ENCODE measurements around the gene SIL1. TPM values are rescaled to one million over a fixed set of nuclear protein-coding genes. Genes with fewer than 3 reads are reported as not detected.

Gene SIL1
- polyA plus RNA-seq, 3 donors: 25.4 to 35.1 (median 27.9) TPM

- H3K9me3 ChIP-seq (replicated peaks in 1 of 2; ENCODE audit: control insufficient read depth in 1 of 2, insufficient read depth in 1 of 2, low read length in 2 of 2): no peaks in the 10 kb centered on the region
- 100% methylated on average over 2 of the region's 2 CpGs for WGBS (ENCODE audit: insufficient coverage)
- H3K27me3 ChIP-seq (ENCODE audit: control insufficient read depth in 2 of 2, insufficient read depth in 2 of 2, low read length in 2 of 2): no peaks in the 10 kb centered on the region
- no peaks in the 10 kb centered on the region for H4K20me1 ChIP-seq (ENCODE audit: insufficient read depth, low read length)
- Mint-ChIP-seq H3K4me1 (no peaks in the 10 kb centered on the region), H3K36me3 (peaks cover 0 to 22% of the 10 kb centered on the region in 2 donors), H3K9me3 (peaks cover 0 to 2% (median 0%) of the 10 kb centered on the region in 7 donors), H3K4me3 (no peak overlapping the region), H3K27me3 (ENCODE audit: low read depth in 3 of 3) (no peaks in the 10 kb centered on the region), H3K27ac (no peak overlapping the region)
- H3K9ac ChIP-seq (ENCODE audit: insufficient read depth, low read length, poor library complexity, severe bottlenecking): no peak overlapping the region
- intact Hi-C loops (cut with micrococcal nuclease): no loop called here
- TF ChIP-seq, protein P1, sequence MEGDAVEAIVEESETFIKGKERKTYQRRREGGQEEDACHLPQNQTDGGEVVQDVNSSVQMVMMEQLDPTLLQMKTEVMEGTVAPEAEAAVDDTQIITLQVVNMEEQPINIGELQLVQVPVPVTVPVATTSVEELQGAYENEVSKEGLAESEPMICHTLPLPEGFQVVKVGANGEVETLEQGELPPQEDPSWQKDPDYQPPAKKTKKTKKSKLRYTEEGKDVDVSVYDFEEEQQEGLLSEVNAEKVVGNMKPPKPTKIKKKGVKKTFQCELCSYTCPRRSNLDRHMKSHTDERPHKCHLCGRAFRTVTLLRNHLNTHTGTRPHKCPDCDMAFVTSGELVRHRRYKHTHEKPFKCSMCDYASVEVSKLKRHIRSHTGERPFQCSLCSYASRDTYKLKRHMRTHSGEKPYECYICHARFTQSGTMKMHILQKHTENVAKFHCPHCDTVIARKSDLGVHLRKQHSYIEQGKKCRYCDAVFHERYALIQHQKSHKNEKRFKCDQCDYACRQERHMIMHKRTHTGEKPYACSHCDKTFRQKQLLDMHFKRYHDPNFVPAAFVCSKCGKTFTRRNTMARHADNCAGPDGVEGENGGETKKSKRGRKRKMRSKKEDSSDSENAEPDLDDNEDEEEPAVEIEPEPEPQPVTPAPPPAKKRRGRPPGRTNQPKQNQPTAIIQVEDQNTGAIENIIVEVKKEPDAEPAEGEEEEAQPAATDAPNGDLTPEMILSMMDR (IDR thresholded peaks at IDR 0.05): no peak
- no peak overlapping the region for H3K27ac ChIP-seq (ENCODE audit: low read depth in 1 of 2, low read length in 2 of 2)
- no peak for DNase-seq
- no peak overlapping the region for H3K4me2 ChIP-seq (replicated peaks; ENCODE audit: extremely low read depth, low read length, poor library complexity, severe bottlenecking)
- no peaks in the 10 kb centered on the region for H3K79me2 ChIP-seq (ENCODE audit: insufficient read depth, low read length)
- H3K4me1 ChIP-seq (ENCODE audit: control insufficient read depth in 1 of 2, insufficient read depth in 2 of 2, low read length in 2 of 2): no peaks in the 10 kb centered on the region
- no peak overlapping the region for H3K4me3 ChIP-seq (replicated peaks in 1 of 3; ENCODE audit: low read depth in 2 of 3, low read length in 3 of 3)
- H2AFZ ChIP-seq (ENCODE audit: insufficient read depth, low read depth, low read length, poor library complexity, severe bottlenecking): no peak overlapping the region
- H3K36me3 ChIP-seq (replicated peaks in 1 of 2; ENCODE audit: control insufficient read depth in 1 of 2, insufficient read depth in 2 of 2, low read length in 2 of 2): no peaks in the 10 kb centered on the region
Observed at GRCh38 chr5:138965626-138966025, 232.5 kb downstream of the SIL1 start.

DNA sequence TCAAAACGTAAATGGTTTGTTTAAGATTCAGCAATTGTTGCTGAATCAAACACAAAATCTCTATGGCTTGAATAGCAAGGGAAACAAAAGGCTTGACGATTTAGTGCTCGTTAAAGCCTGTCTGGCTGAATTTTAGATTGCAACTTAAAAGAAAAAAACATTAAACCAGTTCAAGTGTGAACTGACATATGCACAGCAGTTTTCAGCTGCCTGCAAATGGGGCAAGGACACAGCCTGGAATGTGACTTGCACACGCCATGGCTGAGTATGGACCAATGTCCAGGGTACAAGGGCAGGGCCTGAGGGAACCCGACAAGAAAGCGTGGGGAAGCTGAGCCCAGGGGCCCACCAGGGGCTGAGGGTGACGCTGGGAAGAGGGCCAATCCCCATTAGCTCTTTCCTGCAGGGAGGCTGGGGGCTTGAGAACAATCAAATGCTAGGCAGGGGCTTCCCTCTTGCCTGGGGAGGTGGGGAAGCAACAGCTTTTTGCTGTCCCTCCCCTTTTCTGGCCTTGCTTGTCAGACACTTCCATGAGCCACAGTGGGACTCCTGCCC lies 233.4 kb downstream of the SIL1 start:
- no peak for DNase-seq
- WGBS (ENCODE audit: insufficient coverage): 69% methylated on average over 6 of the region's 7 CpGs
- H3K4me2 ChIP-seq (replicated peaks; ENCODE audit: extremely low read depth, low read length, poor library complexity, severe bottlenecking): no peak overlapping the region
- Mint-ChIP-seq H3K4me3 (no peak overlapping the region), H3K36me3 (peaks cover 0 to 20% of the 10 kb centered on the region in 2 donors), H3K4me1 (no peaks in the 10 kb centered on the region), H3K27me3 (ENCODE audit: low read depth in 3 of 3) (peaks cover 0 to under 1% (median 0%) of the 10 kb centered on the region in 3 donors), H3K9me3 (peaks cover 0 to 2% (median 0%) of the 10 kb centered on the region in 7 donors), H3K27ac (no peak overlapping the region)
- no peak overlapping the region for H2AFZ ChIP-seq (ENCODE audit: insufficient read depth, low read depth, low read length, poor library complexity, severe bottlenecking)
- no peaks in the 10 kb centered on the region for H3K79me2 ChIP-seq (ENCODE audit: insufficient read depth, low read length)
- H3K27ac ChIP-seq (ENCODE audit: low read depth in 1 of 2, low read length in 2 of 2): no peak overlapping the region
- no peak overlapping the region for H3K4me3 ChIP-seq (replicated peaks in 1 of 3; ENCODE audit: low read depth in 2 of 3, low read length in 3 of 3)
- no peaks in the 10 kb centered on the region for H3K27me3 ChIP-seq (ENCODE audit: control insufficient read depth in 2 of 2, insufficient read depth in 2 of 2, low read length in 2 of 2)
- no peaks in the 10 kb centered on the region for H3K4me1 ChIP-seq (ENCODE audit: control insufficient read depth in 1 of 2, insufficient read depth in 2 of 2, low read length in 2 of 2)
- TF ChIP-seq, protein P1 (IDR thresholded peaks at IDR 0.05): no peak
- H3K36me3 ChIP-seq (replicated peaks in 1 of 2; ENCODE audit: control insufficient read depth in 1 of 2, insufficient read depth in 2 of 2, low read length in 2 of 2): no peaks in the 10 kb centered on the region
- intact Hi-C loops (cut with micrococcal nuclease): no loop called here
- H4K20me1 ChIP-seq (ENCODE audit: insufficient read depth, low read length): no peaks in the 10 kb centered on the region
- no peaks in the 10 kb centered on the region for H3K9me3 ChIP-seq (replicated peaks in 1 of 2; ENCODE audit: control insufficient read depth in 1 of 2, insufficient read depth in 1 of 2, low read length in 2 of 2)
- H3K9ac ChIP-seq (ENCODE audit: insufficient read depth, low read length, poor library complexity, severe bottlenecking): no peak overlapping the region

Measured in CD14-positive monocyte (primary cell).